ENCODE data around the gene WRAP73. TPM values are rescaled to one million over a fixed set of nuclear protein-coding genes. Genes with fewer than 3 reads are reported as not detected.

The WRAP73 gene
- total RNA-seq, 4 donors from 2014 or later = 16.8 to 20.5 (median 19.5) TPM

DNA sequence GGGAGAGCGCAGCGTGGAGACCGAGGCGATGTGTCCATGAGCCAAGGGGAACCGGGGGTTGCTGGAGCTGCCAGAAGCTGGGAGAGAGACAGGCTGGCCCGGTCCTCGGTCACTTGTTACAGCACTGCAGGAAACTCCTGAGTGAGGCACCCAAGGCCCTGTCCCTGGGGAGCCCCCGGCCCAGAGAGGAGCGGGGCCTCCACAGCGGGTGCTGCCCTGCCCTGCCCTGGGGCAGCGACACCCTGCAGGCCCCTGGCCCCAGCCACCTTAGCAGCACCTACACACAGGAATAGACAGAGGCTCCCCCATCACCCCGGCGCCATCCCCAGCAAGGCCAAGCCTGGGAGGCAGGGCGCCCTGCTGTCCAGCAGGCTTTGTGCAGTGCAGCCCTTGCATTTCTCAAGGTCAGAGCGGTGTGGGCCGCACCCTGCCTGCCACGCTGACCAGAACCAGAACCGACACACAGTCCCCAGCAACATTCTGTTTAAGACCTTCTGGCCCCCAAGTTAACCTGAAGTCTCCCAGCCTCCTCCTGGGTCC is 32.0 kb downstream of the WRAP73 start:
- TF ChIP-seq CTCF (IDR thresholded peaks at IDR 0.05; ENCODE audit: low read depth) = no peak

DNA sequence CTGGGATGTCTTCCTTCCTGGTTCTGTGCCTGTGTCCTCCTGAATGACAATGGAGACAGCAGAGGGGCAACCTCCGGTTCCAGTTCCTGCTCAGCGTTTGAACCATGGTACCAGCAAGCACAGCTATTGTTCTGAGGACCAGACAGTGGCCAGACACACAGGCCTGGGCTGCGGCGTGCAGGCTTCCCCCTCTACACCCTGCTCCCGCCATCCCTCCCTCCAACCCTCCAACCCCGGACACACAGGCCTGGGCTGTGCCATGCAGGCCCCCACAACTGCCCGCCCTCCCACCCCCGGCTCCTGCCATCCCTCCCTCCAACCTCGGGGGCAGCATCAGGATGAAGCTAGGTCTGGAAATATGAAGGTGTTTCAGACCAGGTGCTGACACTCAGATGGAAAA is 33.0 kb downstream of the WRAP73 start:
- TF ChIP-seq CTCF (IDR thresholded peaks at IDR 0.05; ENCODE audit: low read depth) = no peak

GRCh38 chr1:3614755-3615742 is 34.9 kb downstream of the WRAP73 start:
- TF ChIP-seq CTCF (IDR thresholded peaks at IDR 0.05; ENCODE audit: low read depth) = no peak

- no peak for TF ChIP-seq CTCF (IDR thresholded peaks at IDR 0.05; ENCODE audit: low read depth)
These were observed 37.8 kb downstream of the WRAP73 start for GRCh38 chr1:3612123-3612522.

DNA sequence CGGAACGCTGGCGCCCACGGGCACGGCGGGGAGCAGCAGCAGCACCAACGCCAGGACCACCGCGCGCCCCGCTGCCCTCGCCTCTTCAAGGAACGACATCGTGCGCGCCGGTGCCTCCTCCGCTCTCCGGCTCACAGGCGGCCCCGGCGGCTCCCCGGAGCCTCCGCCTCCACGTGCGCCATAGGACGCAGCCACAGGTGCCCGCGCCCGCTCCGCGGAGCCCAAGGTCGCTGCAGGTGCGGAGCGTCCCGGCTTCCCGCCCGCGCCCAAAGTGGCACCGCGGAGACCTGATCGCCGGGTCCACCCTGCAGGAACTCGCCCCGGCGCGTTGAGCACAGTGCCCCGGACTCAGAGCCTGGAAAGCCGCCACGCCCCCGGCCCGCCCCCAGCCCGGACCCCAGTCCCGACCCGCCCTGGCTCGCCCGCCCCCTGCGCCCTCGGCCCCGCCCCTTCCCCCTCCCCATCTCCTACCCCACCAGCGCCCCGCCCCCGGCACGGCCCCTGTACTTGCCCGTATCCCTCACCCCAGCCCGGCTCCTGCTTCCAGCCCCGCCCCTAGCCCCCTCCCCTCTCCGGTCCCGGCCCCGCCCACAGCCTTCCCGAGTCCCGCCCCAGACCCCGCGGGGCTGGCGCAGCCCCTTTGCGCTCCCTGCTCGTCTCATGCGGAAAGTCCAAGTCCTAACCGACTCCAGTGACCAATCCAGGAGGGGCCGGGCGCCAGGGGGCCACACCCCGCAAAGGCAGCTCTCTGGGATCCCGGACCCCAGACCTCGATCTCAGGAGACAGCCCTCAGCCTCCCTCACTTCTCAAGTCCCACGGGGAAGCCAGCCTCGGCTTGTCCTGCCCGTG is 38.5 kb downstream of the WRAP73 start, which contains the start of gene MEGF6:
MEGF6 (minus strand) TSS at position 339 of the 850 bp plus-strand sequence; CDS start at position 99, 240 bp downstream.
- TF ChIP-seq CTCF (IDR thresholded peaks at IDR 0.05; ENCODE audit: low read depth) = no peak

DNA sequence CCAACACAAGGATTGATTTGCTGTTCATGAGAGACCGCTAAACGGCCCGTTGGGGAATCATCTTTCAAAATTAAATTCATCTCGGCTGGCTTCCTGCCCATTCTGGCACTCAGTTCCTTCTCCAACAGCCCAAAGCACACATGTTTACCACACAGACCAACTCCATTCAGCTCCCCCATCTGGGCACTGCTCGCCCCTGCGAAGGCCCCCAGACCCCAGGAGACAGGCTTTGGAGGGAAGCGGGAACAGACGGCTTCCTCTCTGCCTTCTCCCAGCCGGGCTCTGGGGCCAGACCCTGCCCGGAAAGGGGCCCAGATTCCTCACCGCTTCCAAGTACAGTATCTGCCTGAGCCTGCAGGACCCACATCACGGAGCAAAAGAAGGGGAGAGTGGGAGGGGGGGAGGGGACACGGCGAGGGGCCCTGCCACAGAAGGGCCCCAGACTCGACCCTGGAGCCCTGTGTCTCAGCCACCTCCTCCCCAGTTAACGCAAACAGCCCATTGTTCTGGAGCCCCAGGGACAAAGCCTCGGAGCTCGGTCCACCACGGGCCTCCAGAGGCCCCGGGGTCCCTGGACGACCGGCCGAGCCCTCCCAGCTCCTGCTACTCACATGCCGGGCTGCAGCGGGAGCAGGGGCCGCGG is 39.3 kb downstream of the WRAP73 start:
- no peak for TF ChIP-seq CTCF (IDR thresholded peaks at IDR 0.05; ENCODE audit: low read depth)
